G401.6 (cell line): ENCODE measurements around the gene PTPN1.
"Not testable (repeated sequence)": the region's sequence is repeated elsewhere in the genome, so short reads cannot be mapped to it uniquely, and the experiment has no call there.

Experiments
- FAIRE-seq: peaks from 2 replicates; lab custom pipeline; 2012; peaks lifted over from hg19 to GRCh38; lab: Jason Lieb, UNC

PTPN1 gene

DNA sequence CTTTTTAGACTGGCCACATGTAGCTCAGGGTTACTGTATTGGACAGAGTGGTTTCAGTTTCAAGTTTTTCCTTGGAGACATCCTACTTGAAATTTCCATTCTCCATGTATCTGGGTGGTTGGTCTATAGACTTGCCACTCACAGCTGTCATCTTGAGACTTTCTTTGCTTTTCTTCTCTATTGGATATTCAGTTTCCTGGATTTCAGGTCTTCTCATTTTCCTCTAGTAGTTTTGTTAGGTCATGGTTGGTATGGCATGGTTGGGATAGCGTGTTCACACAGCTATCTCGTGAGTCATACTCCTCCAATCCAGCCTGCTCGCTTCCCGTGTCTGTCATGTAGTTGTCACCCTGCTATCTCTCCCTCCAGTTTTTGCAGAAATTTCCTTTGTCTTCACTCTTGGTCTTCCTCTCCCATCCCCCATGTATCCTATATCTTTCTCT, 48.3 kb downstream of the PTPN1 start:
- no peak for FAIRE-seq

GRCh38 chr20:50559149-50559548, 49.0 kb downstream of the PTPN1 start:
- no peak for FAIRE-seq

GRCh38 chr20:50559856-50560638, 49.9 kb downstream of the PTPN1 start:
- FAIRE-seq: no peak

DNA sequence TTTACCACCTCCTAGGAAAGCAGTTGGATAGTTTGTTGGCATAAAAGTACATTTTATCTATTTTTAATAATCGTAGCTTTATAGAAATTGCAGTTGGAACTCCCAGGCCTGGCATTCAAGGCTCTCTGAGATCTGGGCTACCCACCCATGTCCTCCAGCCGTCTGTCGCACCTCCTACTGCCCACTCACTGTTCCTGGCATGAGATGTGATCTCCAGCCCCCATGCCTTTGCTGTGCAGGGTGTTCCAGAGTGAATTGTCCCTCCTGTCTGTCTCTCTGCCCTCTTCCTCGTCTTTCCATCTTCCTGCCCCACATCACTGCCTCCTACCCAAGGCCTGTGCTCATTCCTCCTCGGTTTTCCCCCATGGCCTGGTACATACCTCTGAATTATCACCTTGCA, 50.7 kb downstream of the PTPN1 start:
- no peak for FAIRE-seq

GRCh38 chr20:50561379-50562078, 51.3 kb downstream of the PTPN1 start:
- no peak for FAIRE-seq

DNA sequence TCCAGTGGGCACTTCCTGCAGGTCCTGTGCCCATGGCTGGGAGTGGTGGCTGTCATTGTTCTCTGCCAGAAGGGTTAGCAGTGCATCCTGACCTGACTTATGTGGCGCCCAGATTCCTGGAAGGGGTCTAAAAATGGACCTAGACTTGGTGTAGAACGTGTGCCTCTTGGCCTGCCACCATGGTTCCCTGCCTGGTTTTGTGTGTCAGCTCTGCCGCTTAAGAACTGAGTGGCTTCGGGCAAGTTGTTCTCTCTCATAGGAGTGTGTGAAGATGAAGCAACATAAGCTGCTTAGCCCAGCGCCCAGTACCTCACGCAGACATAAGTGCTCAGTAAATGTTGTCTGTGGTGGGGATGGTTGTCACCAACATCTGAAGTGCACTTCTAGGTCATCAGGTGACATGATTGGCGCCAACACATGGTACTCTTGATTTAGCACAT, 52.1 kb downstream of the PTPN1 start:
- no peak for FAIRE-seq

DNA sequence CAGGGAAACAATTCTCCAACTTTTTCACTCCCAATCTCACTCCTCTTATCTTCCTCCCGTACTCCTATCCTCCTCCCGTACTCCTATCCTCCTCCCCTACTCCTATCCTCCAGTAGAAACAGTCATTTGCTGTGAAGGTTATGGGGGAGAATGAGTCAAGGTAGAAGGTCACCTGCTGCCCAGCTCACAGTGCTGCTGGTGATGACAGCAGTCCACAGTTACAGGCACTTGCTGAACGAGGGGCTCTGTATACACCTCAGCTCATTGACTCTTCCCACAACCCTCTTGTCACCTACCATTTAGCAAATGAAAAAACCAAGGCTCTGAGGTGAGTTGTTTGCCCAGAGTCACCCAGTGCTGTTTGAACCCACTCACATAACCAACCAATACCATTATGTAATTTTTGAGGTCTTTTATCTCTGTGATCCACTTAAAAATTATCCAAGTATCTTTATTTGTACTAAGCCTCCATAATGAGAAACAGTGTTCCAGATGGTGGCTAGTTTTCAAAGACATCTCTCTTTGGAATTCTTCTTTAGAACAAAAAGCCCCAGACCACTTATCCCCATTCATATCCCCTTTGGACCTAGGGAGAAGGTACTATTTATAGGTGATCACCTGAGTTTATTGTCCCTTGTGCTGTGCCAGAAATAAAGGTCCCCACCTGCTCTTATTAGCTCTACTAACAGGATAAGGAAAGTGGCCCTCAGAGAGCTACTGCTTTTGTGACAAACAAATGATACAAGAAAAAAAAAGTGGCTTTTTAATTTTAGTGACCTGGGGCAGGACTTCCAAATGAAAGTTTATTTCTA, 53.2 kb downstream of the PTPN1 start:
- no peak for FAIRE-seq

DNA sequence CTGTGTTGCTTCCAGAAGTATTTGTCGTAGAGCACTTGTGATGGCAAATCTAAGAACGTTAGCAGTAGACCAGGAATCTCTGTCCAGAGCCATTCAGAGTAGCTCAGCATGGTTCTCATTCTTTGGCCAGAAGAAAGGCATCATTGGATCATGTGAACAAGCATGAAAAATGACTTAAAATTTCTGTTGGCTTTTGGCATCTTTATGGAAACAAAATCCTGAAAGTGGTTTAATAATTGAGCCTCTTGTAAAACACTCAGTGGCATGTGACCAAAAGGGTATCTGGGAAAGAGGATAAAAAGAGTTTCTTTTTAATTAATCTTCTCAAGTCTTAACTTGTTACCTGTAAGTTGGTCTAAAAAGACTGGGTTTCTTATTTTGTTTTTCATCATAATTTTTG, 55.2 kb downstream of the PTPN1 start:
- no peak for FAIRE-seq

DNA sequence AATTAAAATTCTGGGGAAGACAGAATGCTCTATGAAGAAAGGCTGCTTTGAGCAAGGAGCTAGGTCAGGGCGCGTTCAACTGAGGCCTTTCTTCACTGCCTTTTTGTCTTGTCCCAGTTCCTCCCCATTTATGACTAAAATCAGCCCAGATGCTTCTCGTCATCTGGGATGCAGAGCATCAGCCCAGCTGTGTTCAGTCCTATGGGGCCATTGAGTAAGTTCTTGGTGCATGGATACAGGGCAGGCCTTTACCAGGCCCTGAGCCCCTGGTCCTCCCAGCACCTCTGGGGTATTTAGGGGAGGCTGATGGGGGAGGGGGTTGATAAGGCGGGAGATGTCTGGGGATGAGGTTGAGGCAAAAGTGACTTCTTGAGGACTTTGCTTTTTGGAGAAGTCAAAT, 55.7 kb downstream of the PTPN1 start:
- FAIRE-seq: no peak

DNA sequence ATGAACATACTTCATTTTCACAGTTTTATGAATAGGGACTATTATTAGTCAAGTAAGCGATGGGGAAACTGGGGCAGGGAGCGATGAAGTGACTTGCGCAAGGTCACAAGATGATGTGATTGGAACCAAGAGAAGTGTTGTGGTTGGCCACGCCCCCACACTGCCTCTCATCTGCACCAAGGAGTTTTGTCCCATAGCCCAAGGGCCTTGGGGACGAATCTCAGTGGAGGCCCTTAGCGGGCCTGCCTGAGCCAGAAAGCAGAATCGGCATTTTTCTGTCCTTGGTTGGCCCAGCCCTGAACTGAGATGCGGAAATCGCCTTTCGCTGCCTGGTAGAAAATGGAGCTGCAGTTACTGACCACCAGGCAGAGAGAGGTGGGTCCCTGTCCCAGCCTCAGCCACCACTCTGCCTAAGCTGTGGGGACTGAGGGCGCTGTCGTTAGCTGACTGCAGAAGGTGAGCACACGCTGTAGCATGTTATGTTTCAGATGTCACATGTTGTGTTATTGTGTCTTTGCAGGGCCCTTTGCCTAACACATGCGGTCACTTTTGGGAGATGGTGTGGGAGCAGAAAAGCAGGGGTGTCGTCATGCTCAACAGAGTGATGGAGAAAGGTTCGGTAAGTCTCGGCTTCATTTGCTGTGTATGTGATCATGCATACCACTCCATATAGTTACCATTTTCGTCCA, 57.8 kb downstream of the PTPN1 start:
- no peak for FAIRE-seq

- FAIRE-seq: no peak
These were observed 58.4 kb downstream of the PTPN1 start for GRCh38 chr20:50568549-50568942.

DNA sequence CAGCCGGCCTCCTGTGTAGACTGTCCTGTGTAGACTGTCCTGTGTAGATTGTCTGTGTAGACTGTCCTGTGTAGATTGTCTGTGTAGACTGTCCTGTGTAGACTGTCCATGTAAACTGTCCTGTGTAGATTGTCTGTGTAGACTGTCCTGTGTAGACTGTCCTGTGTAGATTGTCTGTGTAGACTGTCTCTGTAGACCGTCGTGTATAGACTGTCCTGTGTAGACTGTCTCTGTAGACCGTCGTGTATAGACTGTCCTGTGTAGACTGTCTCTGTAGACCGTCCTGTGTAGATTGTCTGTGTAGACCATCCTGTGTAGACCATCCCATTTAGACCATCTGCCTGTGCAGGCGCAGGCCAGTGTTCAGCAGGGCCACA, 59.3 kb downstream of the PTPN1 start:
- FAIRE-seq: not testable (repeated sequence)

GRCh38 chr20:50569864-50570836, 60.0 kb downstream of the PTPN1 start:
- FAIRE-seq: peak; percentile 83

GRCh38 chr20:50571466-50571865, 61.3 kb downstream of the PTPN1 start:
- no peak for FAIRE-seq

DNA sequence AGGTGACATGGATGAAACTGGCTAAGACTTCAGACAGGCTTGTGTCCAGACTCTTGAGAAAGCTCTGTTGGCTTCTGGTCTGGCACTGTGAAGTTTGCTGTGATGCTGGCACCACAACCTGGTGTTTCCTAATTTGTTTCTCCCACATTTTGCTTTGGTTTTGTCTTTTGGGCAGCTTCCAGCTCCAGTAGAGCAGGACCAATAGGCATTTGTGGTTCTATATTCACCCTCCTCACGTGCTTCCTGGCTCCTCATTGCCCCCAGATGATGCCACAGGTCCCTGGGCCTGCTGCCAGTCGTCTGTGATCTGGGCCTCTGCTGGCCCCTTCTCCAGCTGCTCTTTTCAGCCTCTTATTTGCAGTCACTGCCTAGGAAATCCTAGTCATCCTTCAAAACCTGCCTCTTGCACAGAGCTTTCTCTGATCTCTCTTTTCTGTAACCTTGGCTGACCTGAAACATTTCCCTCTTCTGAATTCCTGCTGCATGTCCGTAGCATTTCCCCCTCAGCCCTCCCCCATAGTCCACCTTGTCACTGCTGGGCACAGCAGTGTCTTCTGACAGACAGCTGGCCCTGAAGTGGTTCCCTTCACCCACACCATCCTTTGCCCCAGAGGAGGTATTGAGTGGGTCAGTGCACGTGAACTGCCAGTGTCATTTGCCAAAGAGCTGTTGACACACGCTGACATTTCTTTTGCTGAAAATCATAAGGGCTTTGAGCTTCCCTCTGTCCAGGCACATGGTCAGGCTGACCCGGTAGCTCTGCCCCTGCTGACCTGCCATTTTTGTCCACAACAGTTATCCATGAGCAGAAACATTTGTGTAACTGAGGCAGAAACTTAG, 63.0 kb downstream of the PTPN1 start:
- no peak for FAIRE-seq

- FAIRE-seq: no peak
These were observed 63.9 kb downstream of the PTPN1 start for GRCh38 chr20:50574108-50574507.

GRCh38 chr20:50574586-50574985, 64.4 kb downstream of the PTPN1 start:
- no peak for FAIRE-seq

DNA sequence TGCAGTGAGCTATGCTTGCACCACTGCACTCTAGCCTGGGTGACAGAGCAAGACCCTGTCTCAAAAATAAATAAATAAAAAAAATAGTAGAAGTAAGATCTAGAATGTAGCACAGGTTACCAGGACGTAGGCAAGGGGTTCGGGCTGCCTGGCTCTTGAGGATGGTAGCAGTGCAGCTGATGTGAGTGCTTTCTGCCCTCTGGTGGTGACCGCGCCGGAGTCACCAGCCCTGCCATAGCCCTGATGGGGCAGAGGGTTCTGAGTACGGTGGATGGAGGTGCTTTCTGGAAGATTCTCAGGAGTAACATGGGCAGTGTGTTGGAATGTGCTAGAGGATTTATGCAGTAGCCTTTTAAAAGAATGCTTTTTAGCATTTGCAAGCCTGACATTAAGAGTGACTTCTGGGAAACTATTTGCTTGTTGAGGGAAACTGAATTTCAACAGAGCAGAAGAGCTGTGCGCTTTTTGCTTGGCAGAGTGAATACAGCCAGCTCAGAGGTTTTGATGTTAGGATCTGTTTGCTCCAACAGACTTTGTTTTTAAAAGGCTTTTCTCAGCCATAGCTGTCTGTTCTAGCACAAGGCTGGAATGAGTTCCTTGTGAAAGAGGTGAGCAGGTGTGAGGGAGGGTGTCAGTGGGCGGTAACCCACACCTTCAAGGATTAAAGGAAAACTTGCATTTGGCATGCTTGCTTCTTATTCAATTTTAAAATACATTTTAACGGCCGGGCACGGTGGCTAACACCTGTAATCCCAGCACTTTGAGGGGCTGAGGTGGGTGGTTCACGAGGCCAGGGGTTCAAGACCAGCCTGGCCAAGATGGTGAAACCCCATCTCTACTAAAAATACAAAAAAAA, 65.9 kb downstream of the PTPN1 start:
- peak; percentile 42 for FAIRE-seq
